NB4 (cell line): Measurements from ENCODE around the gene TIFAB.

ENCODE experiments used
- DNase-seq: peaks from one replicate; pipeline ENCODE4 v3.0.0; 2010; ENCODE audit warnings: low read depth
- H3K4me3 ChIP-seq: one replicate; pipeline ENCODE4 v1.5.1; 2011; ENCODE audit warnings: mild to moderate bottlenecking, low read depth, low read length, moderate library complexity
- CTCF ChIP-seq: IDR thresholded peaks from one replicate; pipeline ENCODE4 v1.5.1; 2012; ENCODE audit warnings: low read depth, low read length
- MYC ChIP-seq: IDR thresholded peaks from 2 replicates; pipeline ENCODE4 v1.6.1; 2011; ENCODE audit warnings: low read depth, low read length
- POLR2A ChIP-seq: IDR thresholded peaks from 2 replicates; pipeline ENCODE4 v1.6.1; 2011; ENCODE audit warnings: mild to moderate bottlenecking; ENCODE audit not compliant: insufficient read length; ENCODE audit errors: extremely low read depth
- TF ChIP-seq, protein P1 (sequence below): IDR thresholded peaks from 2 replicates; pipeline ENCODE4 v1.6.1; 2011; ENCODE audit warnings: low read depth, low read length

TIFAB gene

GRCh38 chr5:135468541-135468940 is 16.4 kb upstream of the TIFAB start:
- no peak for DNase-seq
- TF ChIP-seq MYC = no peak
- no peak for TF ChIP-seq CTCF
- TF ChIP-seq POLR2A = no peak
- TF ChIP-seq, protein P1, sequence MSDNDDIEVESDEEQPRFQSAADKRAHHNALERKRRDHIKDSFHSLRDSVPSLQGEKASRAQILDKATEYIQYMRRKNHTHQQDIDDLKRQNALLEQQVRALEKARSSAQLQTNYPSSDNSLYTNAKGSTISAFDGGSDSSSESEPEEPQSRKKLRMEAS = no peak
- no peak overlapping the region for H3K4me3 ChIP-seq

- DNase-seq = no peak
- no peak overlapping the region for H3K4me3 ChIP-seq
- no peak for TF ChIP-seq POLR2A
- TF ChIP-seq MYC = no peak
- no peak for TF ChIP-seq CTCF
- TF ChIP-seq, protein P1 = no peak
Measured at GRCh38 chr5:135467871-135468485, 15.8 kb upstream of the TIFAB start.

DNA sequence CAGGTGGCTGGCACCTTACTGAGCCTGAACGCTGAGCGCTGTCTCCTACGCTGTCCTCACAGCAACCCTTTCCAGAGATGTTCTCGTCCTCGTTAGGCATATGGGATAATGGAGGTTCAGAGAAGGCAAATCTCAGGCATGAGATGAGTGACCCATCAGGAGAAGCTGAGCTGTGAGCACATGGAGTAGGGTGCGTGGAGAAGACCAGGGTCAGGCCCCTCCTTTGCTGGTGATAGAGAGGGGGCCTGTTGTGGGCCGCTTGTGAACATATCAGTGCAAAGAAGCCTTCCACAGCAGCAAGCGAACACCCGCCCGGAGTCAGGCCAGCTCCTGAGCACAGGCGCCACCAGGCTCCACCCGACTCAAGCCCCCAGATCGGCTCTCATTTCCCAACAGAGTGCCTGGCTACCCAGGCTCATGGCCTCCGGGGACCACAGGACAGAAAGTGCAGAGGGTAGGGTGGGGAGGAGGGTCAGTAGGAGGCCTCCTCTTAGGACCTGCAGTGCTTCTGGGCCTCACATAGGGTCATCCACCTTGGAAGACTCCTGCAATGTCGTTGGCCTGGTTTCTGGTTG is 15.0 kb upstream of the TIFAB start:
- DNase-seq = no peak
- H3K4me3 ChIP-seq = no peak overlapping the region
- no peak for TF ChIP-seq MYC
- no peak for TF ChIP-seq POLR2A
- TF ChIP-seq CTCF = no peak
- TF ChIP-seq, protein P1 = no peak

DNA sequence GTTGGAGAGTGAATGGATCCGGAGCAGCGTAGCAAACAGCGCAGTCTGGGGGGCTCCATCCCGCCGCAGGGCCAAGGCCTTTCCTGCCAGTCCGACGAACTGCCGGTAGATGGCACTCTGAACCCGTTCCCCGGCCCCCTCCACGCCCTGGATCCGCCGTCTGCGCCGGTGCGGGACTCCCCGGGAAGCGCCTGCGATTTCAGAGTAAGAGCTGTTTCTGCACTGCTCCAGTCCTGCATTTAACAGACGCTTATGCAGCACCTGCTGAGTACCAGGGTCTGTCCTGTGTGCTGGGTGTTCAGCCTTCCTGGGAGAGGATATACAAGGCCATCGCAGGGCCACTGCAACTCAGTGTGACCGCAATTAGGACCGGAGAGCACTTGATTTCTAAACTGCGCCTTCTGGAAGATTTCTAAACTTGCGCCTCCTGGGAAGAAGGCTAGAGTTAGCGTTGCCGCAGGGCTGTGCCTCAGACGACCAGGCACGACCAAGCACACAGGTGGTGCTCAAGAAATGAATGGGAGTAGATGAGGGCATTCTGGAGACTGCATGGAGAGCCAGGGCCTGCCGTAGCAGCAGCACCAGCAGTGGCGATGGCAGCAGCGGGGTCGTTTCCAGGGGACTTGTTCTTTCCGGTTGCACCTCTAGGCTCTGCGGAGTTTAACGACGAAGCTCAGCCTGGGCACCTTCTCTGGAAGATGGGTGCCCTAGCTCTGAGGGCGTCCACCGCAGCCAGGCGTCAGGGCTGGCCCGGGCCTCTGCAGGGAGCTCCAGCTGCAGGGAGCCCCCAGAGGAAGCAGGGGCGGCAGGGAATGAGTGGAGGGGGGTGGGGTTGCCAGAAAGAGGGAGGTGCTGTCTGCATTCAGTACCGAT is 14.3 kb upstream of the TIFAB start:
- DNase-seq = peak; percentile 83
- H3K4me3 ChIP-seq = no peak overlapping the region
- TF ChIP-seq POLR2A (no peak), CTCF (peak; percentile 79), MYC (no peak)
- TF ChIP-seq, protein P1 = 0 out of 2 replicates have a peak, but pooled peaks have one; percentile 44

- DNase-seq = no peak
- no peak overlapping the region for H3K4me3 ChIP-seq
Measured at GRCh38 chr5:135465391-135466122, 13.4 kb upstream of the TIFAB start.

More at GRCh38 chr5:135465391-135466122, 13.4 kb upstream of the TIFAB start:
- TF ChIP-seq CTCF (no peak), MYC (no peak), POLR2A (no peak)
- TF ChIP-seq, protein P1 = no peak
